BE2C (cell line): ENCODE results near the gene SCARB1.

Source experiments
- DNase-seq: peaks from one replicate; pipeline ENCODE4 v3.0.0-alpha.2; 2020
- H3K27me3 ChIP-seq: fragments of 250-450 bp; sonication (Bioruptor Pico); 2 replicates; pipeline ENCODE4 v1.5.1; 2020; ENCODE audit warnings: mild to moderate bottlenecking
- H3K36me3 ChIP-seq: fragments of 250-450 bp; sonication (Bioruptor Pico); 2 replicates; pipeline ENCODE4 v1.5.1; 2020; ENCODE audit warnings: mild to moderate bottlenecking
- H3K4me1 ChIP-seq: fragments of 250-450 bp; sonication (Bioruptor Pico); 2 replicates; pipeline ENCODE4 v1.5.1; 2020
- H3K4me3 ChIP-seq: 2 replicates; pipeline ENCODE4 v1.5.1; 2011; ENCODE audit warnings: low read depth, low read length
- H3K9me3 ChIP-seq: fragments of 250-450 bp; sonication (Bioruptor Pico); 2 replicates; pipeline ENCODE4 v1.5.1; 2020
- TF ChIP-seq, protein P1 (sequence below): IDR thresholded peaks from 2 replicates; pipeline ENCODE4 v1.5.1; 2012; ENCODE audit warnings: mild to moderate bottlenecking, low read depth, low read length

SCARB1 gene

DNA sequence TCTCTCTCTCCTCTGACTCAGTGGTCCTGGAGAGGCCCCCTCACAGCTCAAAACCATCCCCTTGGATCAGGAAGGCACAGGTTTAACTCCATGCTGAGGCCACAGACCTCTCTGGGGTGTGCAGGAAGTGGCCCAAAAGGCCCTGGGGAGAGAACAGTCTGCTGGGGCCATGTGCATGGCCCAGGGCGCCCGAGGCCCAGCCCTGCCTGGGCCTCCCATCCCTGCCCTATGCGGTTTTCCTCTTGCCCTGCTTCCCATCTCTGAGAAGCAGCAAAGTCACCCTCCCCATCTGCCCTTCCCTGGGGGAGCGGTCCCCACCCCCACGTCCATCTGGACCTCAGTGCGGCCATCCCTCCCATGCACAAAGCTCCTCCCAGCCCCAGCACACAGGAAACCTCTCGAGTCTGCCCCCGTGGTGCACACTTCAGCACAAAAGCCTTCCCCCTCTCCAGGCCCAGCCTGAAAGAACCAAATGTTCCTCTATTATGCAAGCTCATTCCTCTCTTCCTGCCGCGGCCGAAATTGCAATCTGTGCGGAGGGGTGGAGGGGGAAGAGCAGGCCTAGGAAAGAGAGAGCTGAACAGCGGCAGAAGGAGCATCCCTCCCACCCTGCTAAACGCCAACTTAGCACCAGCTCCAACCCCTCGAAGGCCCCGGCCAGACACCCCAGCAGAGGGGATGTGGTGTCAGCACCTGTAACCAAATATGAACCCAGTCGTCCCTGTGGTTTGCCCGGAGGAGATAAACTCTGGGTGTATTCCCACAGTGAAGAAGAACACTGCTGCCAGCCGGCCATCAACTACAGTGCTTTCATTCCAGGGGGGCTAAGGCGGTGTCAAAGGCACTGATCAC, 108.5 kb downstream of the SCARB1 start:
- no peaks in the 10 kb centered on the region for H3K36me3 ChIP-seq
- H3K27me3 ChIP-seq, result no peaks in the 10 kb centered on the region
- peaks cover 11% of the 10 kb centered on the region for H3K9me3 ChIP-seq
- TF ChIP-seq, protein P1, sequence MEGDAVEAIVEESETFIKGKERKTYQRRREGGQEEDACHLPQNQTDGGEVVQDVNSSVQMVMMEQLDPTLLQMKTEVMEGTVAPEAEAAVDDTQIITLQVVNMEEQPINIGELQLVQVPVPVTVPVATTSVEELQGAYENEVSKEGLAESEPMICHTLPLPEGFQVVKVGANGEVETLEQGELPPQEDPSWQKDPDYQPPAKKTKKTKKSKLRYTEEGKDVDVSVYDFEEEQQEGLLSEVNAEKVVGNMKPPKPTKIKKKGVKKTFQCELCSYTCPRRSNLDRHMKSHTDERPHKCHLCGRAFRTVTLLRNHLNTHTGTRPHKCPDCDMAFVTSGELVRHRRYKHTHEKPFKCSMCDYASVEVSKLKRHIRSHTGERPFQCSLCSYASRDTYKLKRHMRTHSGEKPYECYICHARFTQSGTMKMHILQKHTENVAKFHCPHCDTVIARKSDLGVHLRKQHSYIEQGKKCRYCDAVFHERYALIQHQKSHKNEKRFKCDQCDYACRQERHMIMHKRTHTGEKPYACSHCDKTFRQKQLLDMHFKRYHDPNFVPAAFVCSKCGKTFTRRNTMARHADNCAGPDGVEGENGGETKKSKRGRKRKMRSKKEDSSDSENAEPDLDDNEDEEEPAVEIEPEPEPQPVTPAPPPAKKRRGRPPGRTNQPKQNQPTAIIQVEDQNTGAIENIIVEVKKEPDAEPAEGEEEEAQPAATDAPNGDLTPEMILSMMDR, result no peak
- H3K4me3 ChIP-seq, result no peak overlapping the region
- H3K4me1 ChIP-seq, result peaks cover 7% of the 10 kb centered on the region
- DNase-seq, result no peak

DNA sequence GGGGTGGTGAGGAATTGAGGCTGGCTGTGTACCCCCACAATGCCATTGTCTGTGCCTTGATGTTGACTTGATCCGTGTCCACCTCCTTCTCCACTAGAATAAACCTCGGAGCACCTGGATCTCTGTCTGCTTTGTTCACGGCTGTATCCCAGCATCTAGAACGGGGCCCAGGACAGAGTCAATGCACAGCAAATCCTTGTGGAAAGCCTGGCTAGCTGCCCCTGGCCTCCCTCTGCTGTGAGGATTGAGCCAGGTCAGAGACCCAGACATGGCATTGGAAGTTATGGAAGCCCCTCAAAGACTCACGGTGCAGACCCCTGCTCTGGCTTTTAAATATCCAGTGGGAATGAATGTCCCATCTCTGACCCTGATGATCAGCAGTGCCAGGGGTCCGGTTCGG, 109.2 kb downstream of the SCARB1 start:
- TF ChIP-seq, protein P1, result no peak
- Histone ChIP-seq H3K4me1 (peaks cover 7% of the 10 kb centered on the region), H3K27me3 (no peaks in the 10 kb centered on the region), H3K9me3 (peaks cover 11% of the 10 kb centered on the region), H3K36me3 (no peaks in the 10 kb centered on the region), H3K4me3 (no peak overlapping the region)
- DNase-seq, result no peak

DNA sequence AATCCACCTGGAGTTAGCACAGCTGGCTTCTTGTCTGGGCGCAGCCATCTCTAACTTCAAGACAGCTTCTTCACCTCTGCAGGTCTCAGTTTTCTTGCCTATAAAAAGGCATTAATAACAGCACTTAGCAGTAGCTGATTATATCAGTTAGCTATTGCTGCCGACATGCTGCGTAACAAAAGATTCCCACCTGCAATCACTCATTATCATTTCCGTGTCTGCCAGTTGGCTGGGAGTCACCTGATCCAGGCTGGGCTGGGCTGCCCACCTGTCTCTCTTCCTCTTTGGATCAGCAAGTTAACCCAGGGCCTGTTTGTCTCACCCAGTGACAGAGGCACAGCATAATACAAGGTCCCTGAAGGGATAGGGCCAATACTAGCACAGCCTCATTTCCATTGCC, 109.7 kb downstream of the SCARB1 start:
- TF ChIP-seq, protein P1, result no peak
- DNase-seq, result no peak

DNA sequence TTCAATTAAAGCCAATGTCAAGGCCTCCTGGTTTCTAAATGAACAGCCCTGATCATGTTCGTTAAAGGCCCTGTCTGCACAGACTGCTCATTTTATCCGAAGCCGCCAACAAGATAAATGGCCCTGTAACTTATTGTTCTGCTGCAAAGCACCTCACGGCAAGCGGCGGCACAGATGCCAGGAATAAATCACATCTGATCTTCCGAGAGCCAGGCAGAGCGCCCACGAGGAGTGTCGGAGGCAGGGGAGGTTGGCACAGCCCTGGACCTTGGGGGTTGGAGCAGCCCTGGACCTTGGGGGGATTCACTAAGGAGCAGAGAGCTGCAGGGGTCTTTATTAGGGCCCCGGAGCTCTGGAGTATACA, 110.5 kb downstream of the SCARB1 start:
- H3K27me3 ChIP-seq, result no peaks in the 10 kb centered on the region
- peaks cover 7% of the 10 kb centered on the region; the same call in 1 of the 2 replicates for H3K4me1 ChIP-seq
- TF ChIP-seq, protein P1, result no peak

More for the DNA sequence above, 109.7 kb downstream of the SCARB1 start:
- Histone ChIP-seq H3K4me1 (peaks cover 7% of the 10 kb centered on the region), H3K27me3 (no peaks in the 10 kb centered on the region), H3K4me3 (no peak overlapping the region), H3K36me3 (no peaks in the 10 kb centered on the region), H3K9me3 (peaks cover 11% of the 10 kb centered on the region)

DNA sequence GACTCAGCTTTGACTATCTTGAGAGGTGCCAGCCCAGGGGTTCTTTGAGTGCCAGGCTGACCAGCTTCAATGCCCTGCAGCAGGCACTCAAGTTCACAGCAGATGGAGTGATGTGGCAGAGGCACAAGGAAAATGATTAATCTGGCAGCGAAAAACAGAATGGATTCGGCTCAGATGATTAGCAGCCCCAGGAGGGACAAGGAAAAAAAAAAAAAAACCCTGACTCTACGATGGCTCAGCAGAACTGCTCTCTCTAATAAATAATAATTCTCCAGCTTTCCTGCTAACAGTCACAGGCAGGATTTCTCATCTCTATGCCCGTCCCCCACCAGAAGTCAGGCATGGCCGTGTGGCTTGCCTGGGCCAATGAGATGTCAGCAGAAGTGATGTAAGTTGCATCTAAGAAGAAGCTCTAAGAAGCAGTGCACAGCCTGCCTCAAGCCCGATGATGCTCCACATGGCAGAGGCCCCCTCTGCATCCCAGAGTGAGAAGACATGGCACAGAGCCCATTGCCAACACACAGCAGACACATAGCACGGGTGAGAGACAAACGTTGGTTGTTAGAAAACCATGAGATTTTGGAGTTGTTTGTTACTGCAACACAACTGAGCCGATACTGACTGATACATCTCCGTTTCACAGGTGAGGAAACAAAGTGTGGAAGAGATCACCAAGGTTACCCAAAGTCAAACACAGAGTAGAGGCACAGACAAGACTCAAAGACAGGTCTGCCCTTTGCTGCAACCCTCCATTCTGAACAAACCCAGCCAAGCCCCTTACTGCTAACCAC, 111.0 kb downstream of the SCARB1 start:
- H3K9me3 ChIP-seq, result peaks cover 10% of the 10 kb centered on the region
- TF ChIP-seq, protein P1, result no peak
- H3K27me3 ChIP-seq, result no peaks in the 10 kb centered on the region
- H3K4me3 ChIP-seq, result no peak overlapping the region
- peaks cover 3% of the 10 kb centered on the region; the same call in 1 of the 2 replicates for H3K4me1 ChIP-seq
- DNase-seq, result no peak
- no peaks in the 10 kb centered on the region for H3K36me3 ChIP-seq

More for the DNA sequence above, 110.5 kb downstream of the SCARB1 start:
- H3K36me3 ChIP-seq, result no peaks in the 10 kb centered on the region
- peaks cover 11% of the 10 kb centered on the region for H3K9me3 ChIP-seq
- H3K4me3 ChIP-seq, result no peak overlapping the region
- no peak for DNase-seq
